ENCODE results near the gene EFNB3.

The EFNB3 gene, protein sequence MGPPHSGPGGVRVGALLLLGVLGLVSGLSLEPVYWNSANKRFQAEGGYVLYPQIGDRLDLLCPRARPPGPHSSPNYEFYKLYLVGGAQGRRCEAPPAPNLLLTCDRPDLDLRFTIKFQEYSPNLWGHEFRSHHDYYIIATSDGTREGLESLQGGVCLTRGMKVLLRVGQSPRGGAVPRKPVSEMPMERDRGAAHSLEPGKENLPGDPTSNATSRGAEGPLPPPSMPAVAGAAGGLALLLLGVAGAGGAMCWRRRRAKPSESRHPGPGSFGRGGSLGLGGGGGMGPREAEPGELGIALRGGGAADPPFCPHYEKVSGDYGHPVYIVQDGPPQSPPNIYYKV

DNA sequence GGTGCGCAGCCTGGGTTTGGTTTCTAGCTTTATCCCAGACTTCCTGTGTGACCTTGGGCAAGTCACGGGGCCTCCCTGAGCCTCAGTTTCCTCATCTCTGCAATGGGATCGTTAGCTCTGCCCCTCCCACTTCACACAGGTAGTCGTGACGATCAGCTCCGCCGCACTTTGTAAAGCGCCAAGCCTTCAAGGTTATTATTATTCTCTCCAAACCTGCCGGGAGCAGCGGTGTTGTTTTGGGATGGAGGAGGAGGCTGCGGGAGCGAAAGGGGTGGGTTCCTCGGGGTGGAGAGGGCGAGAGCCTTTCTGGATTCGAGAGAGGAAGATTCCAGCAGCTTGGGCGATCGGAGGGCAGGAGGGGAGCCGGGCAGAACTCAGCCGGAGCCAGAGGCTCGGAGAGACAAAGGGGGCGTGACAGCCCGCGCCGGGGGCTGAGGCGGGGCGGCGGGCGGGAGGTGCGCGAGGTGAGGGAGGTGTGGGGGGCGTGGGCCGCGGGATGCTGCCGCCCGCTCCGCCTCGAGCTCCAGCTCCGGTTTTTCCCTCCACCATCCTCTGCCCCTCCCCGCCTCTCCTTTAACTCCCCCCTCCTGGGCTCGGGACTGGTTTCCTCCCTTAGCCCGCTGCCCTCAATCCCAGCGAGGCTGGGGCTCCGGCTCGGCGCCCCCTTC lies at the start of gene EFNB3:
EFNB3 (plus strand) TSS at position 602 of the 668 bp plus-strand sequence. CDS start 397 bp downstream, outside the sequence.
- Histone ChIP-seq H3K27me3 (ENCODE audit: low read length) (no peaks in the 10 kb centered on the region), H3K27ac (ENCODE audit: low read depth, low read length) (no peak within 1 kb of the TSS), H3K79me2 (ENCODE audit: insufficient read depth, low read length) (no peaks in the 10 kb centered on the region), H3K36me3 (ENCODE audit: low read length) (no peaks in the 10 kb centered on the region), H3K9ac (ENCODE audit: low read length) (no peak within 1 kb of the TSS), H3K4me2 (ENCODE audit: low read depth, low read length, poor library complexity, severe bottlenecking) (no peak within 1 kb of the TSS), H2AFZ (ENCODE audit: low read depth, low read length, severe bottlenecking) (no peak within 1 kb of the TSS), H3F3A (ENCODE audit: insufficient read depth) (no peaks in the 10 kb centered on the region), H4K20me1 (ENCODE audit: low read depth, low read length) (no peaks in the 10 kb centered on the region), H3K9me3 (ENCODE audit: insufficient read depth, low read length) (no peaks in the 10 kb centered on the region), H3K9me2 (replicated peaks; ENCODE audit: insufficient read depth, low read length) (no peaks in the 10 kb centered on the region), H3K4me3 (ENCODE audit: insufficient read depth, low read length, poor library complexity, severe bottlenecking) (no peak within 1 kb of the TSS)
- TF ChIP-seq, protein P1, sequence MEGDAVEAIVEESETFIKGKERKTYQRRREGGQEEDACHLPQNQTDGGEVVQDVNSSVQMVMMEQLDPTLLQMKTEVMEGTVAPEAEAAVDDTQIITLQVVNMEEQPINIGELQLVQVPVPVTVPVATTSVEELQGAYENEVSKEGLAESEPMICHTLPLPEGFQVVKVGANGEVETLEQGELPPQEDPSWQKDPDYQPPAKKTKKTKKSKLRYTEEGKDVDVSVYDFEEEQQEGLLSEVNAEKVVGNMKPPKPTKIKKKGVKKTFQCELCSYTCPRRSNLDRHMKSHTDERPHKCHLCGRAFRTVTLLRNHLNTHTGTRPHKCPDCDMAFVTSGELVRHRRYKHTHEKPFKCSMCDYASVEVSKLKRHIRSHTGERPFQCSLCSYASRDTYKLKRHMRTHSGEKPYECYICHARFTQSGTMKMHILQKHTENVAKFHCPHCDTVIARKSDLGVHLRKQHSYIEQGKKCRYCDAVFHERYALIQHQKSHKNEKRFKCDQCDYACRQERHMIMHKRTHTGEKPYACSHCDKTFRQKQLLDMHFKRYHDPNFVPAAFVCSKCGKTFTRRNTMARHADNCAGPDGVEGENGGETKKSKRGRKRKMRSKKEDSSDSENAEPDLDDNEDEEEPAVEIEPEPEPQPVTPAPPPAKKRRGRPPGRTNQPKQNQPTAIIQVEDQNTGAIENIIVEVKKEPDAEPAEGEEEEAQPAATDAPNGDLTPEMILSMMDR (IDR thresholded peaks at IDR 0.05; ENCODE audit: insufficient read depth, low read length, poor library complexity, severe bottlenecking) = no peak
- no peak for TF ChIP-seq EZH2phosphoT487 (conservative IDR thresholded peaks at IDR 0.05; ENCODE audit: low read length)

DNA sequence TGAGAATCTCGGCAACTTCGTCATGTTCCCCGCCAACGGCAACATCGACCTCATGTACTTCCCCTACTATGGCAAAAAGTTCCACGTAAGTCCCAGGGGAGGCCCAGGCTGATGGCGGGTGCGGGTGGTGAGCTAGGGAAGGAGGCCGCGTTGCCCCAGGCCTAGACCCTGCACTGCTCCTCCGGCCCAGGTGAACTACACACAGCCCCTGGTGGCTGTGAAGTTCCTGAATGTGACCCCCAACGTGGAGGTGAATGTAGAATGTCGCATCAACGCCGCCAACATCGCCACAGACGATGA lies 49.5 kb upstream of the EFNB3 start:
- no peak overlapping the region for H3K4me3 ChIP-seq (ENCODE audit: insufficient read depth, low read length, poor library complexity, severe bottlenecking)
- no peaks in the 10 kb centered on the region for H3K36me3 ChIP-seq (ENCODE audit: low read length)
- no peak overlapping the region for H3K4me2 ChIP-seq (ENCODE audit: low read depth, low read length, poor library complexity, severe bottlenecking)
- H3K9ac ChIP-seq (ENCODE audit: low read length) = no peak overlapping the region
- no peaks in the 10 kb centered on the region for H3K9me3 ChIP-seq (ENCODE audit: insufficient read depth, low read length)
- H2AFZ ChIP-seq (ENCODE audit: low read depth, low read length, severe bottlenecking) = no peak overlapping the region
- no peak overlapping the region for H3K27ac ChIP-seq (ENCODE audit: low read depth, low read length)
- TF ChIP-seq, protein P1 (IDR thresholded peaks at IDR 0.05; ENCODE audit: insufficient read depth, low read length, poor library complexity, severe bottlenecking) = no peak
- TF ChIP-seq EZH2phosphoT487 (conservative IDR thresholded peaks at IDR 0.05; ENCODE audit: low read length) = no peak
- no peaks in the 10 kb centered on the region for H3K9me2 ChIP-seq (replicated peaks; ENCODE audit: insufficient read depth, low read length)
- no peaks in the 10 kb centered on the region for H4K20me1 ChIP-seq (ENCODE audit: low read depth, low read length)
- no peaks in the 10 kb centered on the region for H3K79me2 ChIP-seq (ENCODE audit: insufficient read depth, low read length)
- H3K27me3 ChIP-seq (ENCODE audit: low read length) = no peaks in the 10 kb centered on the region
- no peaks in the 10 kb centered on the region for H3F3A ChIP-seq (ENCODE audit: insufficient read depth)

DNA sequence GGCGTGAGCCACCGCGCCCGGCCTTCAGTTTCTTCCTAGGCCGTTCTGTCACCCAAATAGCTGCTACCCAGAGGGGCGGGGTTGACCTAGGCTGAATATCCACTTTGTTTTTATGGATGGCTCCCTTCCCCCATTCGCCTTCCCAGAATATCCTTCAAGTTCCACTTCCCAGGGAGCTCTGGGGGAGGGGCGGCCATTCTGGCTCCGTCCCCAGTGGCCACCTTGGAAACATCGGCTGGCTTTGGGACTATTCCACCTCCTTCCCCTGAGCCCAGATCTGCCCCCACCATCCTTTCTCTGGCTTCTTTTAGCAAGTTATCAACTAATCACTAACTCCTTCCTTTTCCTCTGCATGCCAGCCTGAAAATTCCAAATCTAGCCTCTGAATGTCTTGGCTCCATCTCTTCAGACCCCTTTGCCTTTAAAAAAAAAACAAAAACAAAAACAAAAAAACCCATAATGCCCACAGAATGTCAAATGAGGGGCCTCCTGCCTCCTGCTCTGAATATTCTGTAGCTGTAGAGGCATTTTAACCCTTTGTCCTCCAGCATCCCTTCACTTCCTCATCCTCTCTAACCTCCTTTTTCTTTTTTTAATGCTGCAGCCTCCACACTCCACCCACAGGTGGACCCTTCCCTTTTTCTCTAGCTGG lies 47.9 kb upstream of the EFNB3 start:
- no peak overlapping the region for H3K4me2 ChIP-seq (ENCODE audit: low read depth, low read length, poor library complexity, severe bottlenecking)
- no peak overlapping the region for H3K4me3 ChIP-seq (ENCODE audit: insufficient read depth, low read length, poor library complexity, severe bottlenecking)
- H2AFZ ChIP-seq (ENCODE audit: low read depth, low read length, severe bottlenecking) = no peak overlapping the region
- no peaks in the 10 kb centered on the region for H3K9me2 ChIP-seq (replicated peaks; ENCODE audit: insufficient read depth, low read length)
- no peaks in the 10 kb centered on the region for H3K79me2 ChIP-seq (ENCODE audit: insufficient read depth, low read length)
- no peaks in the 10 kb centered on the region for H3K27me3 ChIP-seq (ENCODE audit: low read length)
- no peaks in the 10 kb centered on the region for H4K20me1 ChIP-seq (ENCODE audit: low read depth, low read length)
- H3K9ac ChIP-seq (ENCODE audit: low read length) = no peak overlapping the region
- no peaks in the 10 kb centered on the region for H3K9me3 ChIP-seq (ENCODE audit: insufficient read depth, low read length)
- no peaks in the 10 kb centered on the region for H3F3A ChIP-seq (ENCODE audit: insufficient read depth)
- H3K27ac ChIP-seq (ENCODE audit: low read depth, low read length) = no peak overlapping the region
- no peak for TF ChIP-seq EZH2phosphoT487 (conservative IDR thresholded peaks at IDR 0.05; ENCODE audit: low read length)
- TF ChIP-seq, protein P1 (IDR thresholded peaks at IDR 0.05; ENCODE audit: insufficient read depth, low read length, poor library complexity, severe bottlenecking) = no peak
- no peaks in the 10 kb centered on the region for H3K36me3 ChIP-seq (ENCODE audit: low read length)
